Measurements from ENCODE around the gene C8A. TPM values are rescaled to one million over a fixed set of nuclear protein-coding genes. Genes with fewer than 3 reads are reported as not detected.

Gene C8A
- total RNA-seq, 2 experiments from 2014 or later, result not detected

GRCh38 chr1:56873213-56873612, 18.6 kb downstream of the C8A start:
- intact Hi-C loops (cut with DNase I, micrococcal nuclease), result no loop called here
- Histone ChIP-seq H3K4me1 (ENCODE audit: insufficient read depth, low read length) (no peaks in the 10 kb centered on the region), H3K27me3 (ENCODE audit: control insufficient read depth in 1 of 2, insufficient read depth in 2 of 2, low read length in 2 of 2) (no peaks in the 10 kb centered on the region), H3K27ac (ENCODE audit: low read depth in 1 of 2, low read length in 2 of 2) (no peak overlapping the region), H3K9me3 (ENCODE audit: control insufficient read depth in 1 of 2, insufficient read depth in 1 of 2, low read length in 2 of 2) (no peaks in the 10 kb centered on the region), H3K36me3 (ENCODE audit: insufficient read depth, low read length) (no peaks in the 10 kb centered on the region), H3K4me3 (ENCODE audit: low read length) (no peak overlapping the region)
- ATAC-seq (ENCODE audit: poor library complexity) (no peak), DNase-seq (no peak)
- no peak for TF ChIP-seq CTCF (IDR thresholded peaks at IDR 0.05)
- Mint-ChIP-seq H3K27ac (no peak overlapping the region), H3K9me3 (no peaks in the 10 kb centered on the region), H3K4me3 (no peak overlapping the region), H3K4me1 (ENCODE audit: low read depth) (no peaks in the 10 kb centered on the region), H3K27me3 (peaks cover 18% of the 10 kb centered on the region), H3K36me3 (ENCODE audit: low read depth) (no peaks in the 10 kb centered on the region)
- ChIA-PET POLR2A (no interaction called here), CTCF (no interaction called here)

GRCh38 chr1:56874689-56875088, 20.1 kb downstream of the C8A start:
- ATAC-seq (ENCODE audit: poor library complexity), result no peak
- H3K36me3 ChIP-seq (ENCODE audit: insufficient read depth, low read length), result no peaks in the 10 kb centered on the region
- Mint-ChIP-seq H3K27me3 (peaks cover 13% of the 10 kb centered on the region), H3K27ac (no peak overlapping the region), H3K36me3 (ENCODE audit: low read depth) (no peaks in the 10 kb centered on the region), H3K4me3 (no peak overlapping the region), H3K9me3 (no peaks in the 10 kb centered on the region), H3K4me1 (ENCODE audit: low read depth) (no peaks in the 10 kb centered on the region)
- H3K4me3 ChIP-seq (ENCODE audit: low read length), result no peak overlapping the region
- H3K4me1 ChIP-seq (ENCODE audit: insufficient read depth, low read length), result no peaks in the 10 kb centered on the region
- H3K9me3 ChIP-seq (ENCODE audit: control insufficient read depth in 1 of 2, insufficient read depth in 1 of 2, low read length in 2 of 2), result no peaks in the 10 kb centered on the region
- H3K27me3 ChIP-seq (ENCODE audit: control insufficient read depth in 1 of 2, insufficient read depth in 2 of 2, low read length in 2 of 2), result no peaks in the 10 kb centered on the region
- no peak for TF ChIP-seq CTCF (IDR thresholded peaks at IDR 0.05)
- H3K27ac ChIP-seq (ENCODE audit: low read depth in 1 of 2, low read length in 2 of 2), result no peak overlapping the region
- CTCF ChIA-PET, result no interaction called here
- intact Hi-C loops (cut with DNase I, micrococcal nuclease), result no loop called here
- no peak for DNase-seq
- POLR2A ChIA-PET, result no interaction called here

GRCh38 chr1:56877973-56878372, 23.4 kb downstream of the C8A start:
- Mint-ChIP-seq H3K4me1 (ENCODE audit: low read depth) (no peaks in the 10 kb centered on the region), H3K27me3 (peaks cover 12% of the 10 kb centered on the region), H3K36me3 (ENCODE audit: low read depth) (no peaks in the 10 kb centered on the region), H3K9me3 (no peaks in the 10 kb centered on the region), H3K27ac (no peak overlapping the region), H3K4me3 (no peak overlapping the region)
- H3K9me3 ChIP-seq (ENCODE audit: control insufficient read depth in 1 of 2, insufficient read depth in 1 of 2, low read length in 2 of 2), result no peaks in the 10 kb centered on the region
- no peak overlapping the region for H3K4me3 ChIP-seq (ENCODE audit: low read length)
- ChIA-PET CTCF (no interaction called here), POLR2A (no interaction called here)
- H3K36me3 ChIP-seq (ENCODE audit: insufficient read depth, low read length), result no peaks in the 10 kb centered on the region
- no peak for TF ChIP-seq CTCF (IDR thresholded peaks at IDR 0.05)
- H3K4me1 ChIP-seq (ENCODE audit: insufficient read depth, low read length), result no peaks in the 10 kb centered on the region
- no peak overlapping the region for H3K27ac ChIP-seq (ENCODE audit: low read depth in 1 of 2, low read length in 2 of 2)
- peak in 1 of 14 experiments; percentile 4 for DNase-seq
- H3K27me3 ChIP-seq (ENCODE audit: control insufficient read depth in 1 of 2, insufficient read depth in 2 of 2, low read length in 2 of 2), result no peaks in the 10 kb centered on the region
- ATAC-seq (ENCODE audit: poor library complexity), result no peak
- intact Hi-C loops (cut with DNase I, micrococcal nuclease), result no loop called here

Data from CD4-positive, alpha-beta T cell (primary cell).